ENCODE measurements around the gene MALSU1. TPM values are rescaled to one million over a fixed set of nuclear protein-coding genes. Genes with fewer than 3 reads are reported as not detected.

The MALSU1 gene
- total and polyA plus RNA-seq, 2 of the 13 experiments (the other 11 are each of a cell fraction or from before 2014, with no cell fraction given), result 72.0 to 141 TPM

DNA sequence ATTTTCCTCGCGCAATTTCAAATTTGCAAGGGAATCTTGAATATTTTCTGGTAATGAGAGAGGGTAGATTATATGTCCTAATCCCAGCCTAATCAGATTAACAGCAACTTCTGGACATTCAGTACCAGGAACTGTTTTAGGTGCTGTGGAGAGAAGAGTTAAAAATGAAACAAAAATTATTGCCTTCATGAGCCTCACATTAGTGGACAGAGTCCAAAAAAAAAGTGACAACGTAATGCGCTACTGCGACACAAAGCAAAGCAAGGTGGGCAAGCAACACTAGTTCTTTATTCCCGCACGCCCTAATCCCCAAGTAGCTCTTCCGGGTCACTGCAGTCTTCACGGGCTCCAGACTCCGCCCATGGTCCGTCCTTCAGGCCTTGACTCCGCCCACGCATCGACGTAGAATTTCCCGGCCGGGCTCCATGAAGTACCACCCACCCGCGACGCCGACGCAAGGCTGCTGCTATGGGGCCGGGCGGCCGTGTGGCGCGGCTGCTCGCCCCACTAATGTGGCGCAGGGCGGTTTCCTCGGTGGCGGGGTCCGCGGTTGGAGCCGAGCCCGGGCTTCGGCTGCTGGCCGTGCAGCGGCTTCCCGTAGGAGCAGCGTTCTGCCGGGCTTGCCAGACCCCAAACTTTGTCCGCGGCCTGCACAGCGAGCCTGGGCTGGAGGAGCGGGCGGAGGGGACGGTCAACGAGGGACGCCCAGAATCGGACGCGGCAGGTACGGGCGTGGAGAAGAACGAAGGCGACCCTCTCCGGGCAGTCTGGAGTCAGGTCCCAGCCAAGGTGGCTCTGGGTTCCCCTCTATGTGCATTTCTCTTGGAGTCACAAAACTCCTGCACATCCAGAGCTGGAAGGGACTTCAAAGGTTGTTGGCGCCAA, at the start of gene MALSU1 (continued):
- TF ChIP-seq HIVEP1 (CRISPR knock-in tag; IDR thresholded peaks at IDR 0.05) (no peak; the same call in 1 of the 2 replicates), RBM39 (IDR thresholded peaks at IDR 0.05; ENCODE audit: low read depth, low read length, poor library complexity, severe bottlenecking) (peak; percentile 78), NFIC (IDR thresholded peaks at IDR 0.05; ENCODE audit: low read length) (peak; percentile 51; the same call in 1 of the 2 replicates), ZNF205 (CRISPR knock-in tag; IDR thresholded peaks at IDR 0.05) (peak; percentile 36; the same call in 1 of the 2 replicates), REXO4 (CRISPR knock-in tag; IDR thresholded peaks at IDR 0.05; ENCODE audit: borderline replicate concordance) (no peak), ZNF496 (CRISPR knock-in tag; IDR thresholded peaks at IDR 0.05; ENCODE audit: insufficient replicate concordance) (no peak), ZFP36L1 (CRISPR knock-in tag; IDR thresholded peaks at IDR 0.05) (no peak), NR2F1 (CRISPR knock-in tag; IDR thresholded peaks at IDR 0.05) (no peak), CAMTA2 (CRISPR knock-in tag; IDR thresholded peaks at IDR 0.05; ENCODE audit: borderline replicate concordance) (no peak), PAWR (CRISPR knock-in tag; IDR thresholded peaks at IDR 0.05; ENCODE audit: borderline replicate concordance) (no peak)
- TF ChIP-seq, protein P1, sequence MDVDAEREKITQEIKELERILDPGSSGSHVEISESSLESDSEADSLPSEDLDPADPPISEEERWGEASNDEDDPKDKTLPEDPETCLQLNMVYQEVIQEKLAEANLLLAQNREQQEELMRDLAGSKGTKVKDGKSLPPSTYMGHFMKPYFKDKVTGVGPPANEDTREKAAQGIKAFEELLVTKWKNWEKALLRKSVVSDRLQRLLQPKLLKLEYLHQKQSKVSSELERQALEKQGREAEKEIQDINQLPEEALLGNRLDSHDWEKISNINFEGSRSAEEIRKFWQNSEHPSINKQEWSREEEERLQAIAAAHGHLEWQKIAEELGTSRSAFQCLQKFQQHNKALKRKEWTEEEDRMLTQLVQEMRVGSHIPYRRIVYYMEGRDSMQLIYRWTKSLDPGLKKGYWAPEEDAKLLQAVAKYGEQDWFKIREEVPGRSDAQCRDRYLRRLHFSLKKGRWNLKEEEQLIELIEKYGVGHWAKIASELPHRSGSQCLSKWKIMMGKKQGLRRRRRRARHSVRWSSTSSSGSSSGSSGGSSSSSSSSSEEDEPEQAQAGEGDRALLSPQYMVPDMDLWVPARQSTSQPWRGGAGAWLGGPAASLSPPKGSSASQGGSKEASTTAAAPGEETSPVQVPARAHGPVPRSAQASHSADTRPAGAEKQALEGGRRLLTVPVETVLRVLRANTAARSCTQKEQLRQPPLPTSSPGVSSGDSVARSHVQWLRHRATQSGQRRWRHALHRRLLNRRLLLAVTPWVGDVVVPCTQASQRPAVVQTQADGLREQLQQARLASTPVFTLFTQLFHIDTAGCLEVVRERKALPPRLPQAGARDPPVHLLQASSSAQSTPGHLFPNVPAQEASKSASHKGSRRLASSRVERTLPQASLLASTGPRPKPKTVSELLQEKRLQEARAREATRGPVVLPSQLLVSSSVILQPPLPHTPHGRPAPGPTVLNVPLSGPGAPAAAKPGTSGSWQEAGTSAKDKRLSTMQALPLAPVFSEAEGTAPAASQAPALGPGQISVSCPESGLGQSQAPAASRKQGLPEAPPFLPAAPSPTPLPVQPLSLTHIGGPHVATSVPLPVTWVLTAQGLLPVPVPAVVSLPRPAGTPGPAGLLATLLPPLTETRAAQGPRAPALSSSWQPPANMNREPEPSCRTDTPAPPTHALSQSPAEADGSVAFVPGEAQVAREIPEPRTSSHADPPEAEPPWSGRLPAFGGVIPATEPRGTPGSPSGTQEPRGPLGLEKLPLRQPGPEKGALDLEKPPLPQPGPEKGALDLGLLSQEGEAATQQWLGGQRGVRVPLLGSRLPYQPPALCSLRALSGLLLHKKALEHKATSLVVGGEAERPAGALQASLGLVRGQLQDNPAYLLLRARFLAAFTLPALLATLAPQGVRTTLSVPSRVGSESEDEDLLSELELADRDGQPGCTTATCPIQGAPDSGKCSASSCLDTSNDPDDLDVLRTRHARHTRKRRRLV (CRISPR knock-in tag; IDR thresholded peaks at IDR 0.05), result no peak; the same call in 1 of the 2 replicates
- TF ChIP-seq, protein P2, sequence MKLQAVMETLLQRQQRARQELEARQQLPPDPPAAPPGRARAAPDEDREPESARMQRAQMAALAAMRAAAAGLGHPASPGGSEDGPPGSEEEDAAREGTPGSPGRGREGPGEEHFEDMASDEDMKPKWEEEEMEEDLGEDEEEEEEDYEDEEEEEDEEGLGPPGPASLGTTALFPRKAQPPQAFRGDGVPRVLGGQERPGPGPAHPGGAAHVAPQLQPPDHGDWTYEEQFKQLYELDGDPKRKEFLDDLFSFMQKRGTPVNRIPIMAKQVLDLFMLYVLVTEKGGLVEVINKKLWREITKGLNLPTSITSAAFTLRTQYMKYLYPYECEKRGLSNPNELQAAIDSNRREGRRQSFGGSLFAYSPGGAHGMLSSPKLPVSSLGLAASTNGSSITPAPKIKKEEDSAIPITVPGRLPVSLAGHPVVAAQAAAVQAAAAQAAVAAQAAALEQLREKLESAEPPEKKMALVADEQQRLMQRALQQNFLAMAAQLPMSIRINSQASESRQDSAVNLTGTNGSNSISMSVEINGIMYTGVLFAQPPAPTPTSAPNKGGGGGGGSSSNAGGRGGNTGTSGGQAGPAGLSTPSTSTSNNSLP (IDR thresholded peaks at IDR 0.05; ENCODE audit: low read depth, low read length), result no peak
- TF ChIP-seq, protein P3, sequence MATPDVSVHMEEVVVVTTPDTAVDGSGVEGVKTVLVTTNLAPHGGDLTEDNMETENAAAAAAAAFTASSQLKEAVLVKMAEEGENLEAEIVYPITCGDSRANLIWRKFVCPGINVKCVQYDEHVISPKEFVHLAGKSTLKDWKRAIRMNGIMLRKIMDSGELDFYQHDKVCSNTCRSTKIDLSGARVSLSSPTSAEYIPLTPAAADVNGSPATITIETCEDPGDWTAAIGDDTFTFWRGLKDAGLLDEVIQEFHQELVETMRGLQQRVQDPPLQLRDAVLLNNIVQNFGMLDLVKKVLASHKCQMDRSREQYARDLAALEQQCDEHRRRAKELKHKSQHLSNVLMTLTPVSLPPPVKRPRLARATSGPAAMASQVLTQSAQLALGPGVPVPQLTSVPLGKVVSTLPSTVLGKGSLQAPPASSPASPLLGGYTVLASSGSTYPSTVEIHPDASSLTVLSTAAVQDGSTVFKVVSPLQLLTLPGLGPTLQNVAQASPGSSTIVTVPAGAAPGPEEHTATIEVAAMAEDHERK (CRISPR knock-in tag; IDR thresholded peaks at IDR 0.05; ENCODE audit: low read depth), result 0 out of 2 replicates have a peak, but pooled peaks have one; percentile 27
- TF ChIP-seq, protein P4, sequence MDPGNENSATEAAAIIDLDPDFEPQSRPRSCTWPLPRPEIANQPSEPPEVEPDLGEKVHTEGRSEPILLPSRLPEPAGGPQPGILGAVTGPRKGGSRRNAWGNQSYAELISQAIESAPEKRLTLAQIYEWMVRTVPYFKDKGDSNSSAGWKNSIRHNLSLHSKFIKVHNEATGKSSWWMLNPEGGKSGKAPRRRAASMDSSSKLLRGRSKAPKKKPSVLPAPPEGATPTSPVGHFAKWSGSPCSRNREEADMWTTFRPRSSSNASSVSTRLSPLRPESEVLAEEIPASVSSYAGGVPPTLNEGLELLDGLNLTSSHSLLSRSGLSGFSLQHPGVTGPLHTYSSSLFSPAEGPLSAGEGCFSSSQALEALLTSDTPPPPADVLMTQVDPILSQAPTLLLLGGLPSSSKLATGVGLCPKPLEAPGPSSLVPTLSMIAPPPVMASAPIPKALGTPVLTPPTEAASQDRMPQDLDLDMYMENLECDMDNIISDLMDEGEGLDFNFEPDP (CRISPR knock-in tag; conservative IDR thresholded peaks at IDR 0.05), result no peak
- TF ChIP-seq, protein P5, sequence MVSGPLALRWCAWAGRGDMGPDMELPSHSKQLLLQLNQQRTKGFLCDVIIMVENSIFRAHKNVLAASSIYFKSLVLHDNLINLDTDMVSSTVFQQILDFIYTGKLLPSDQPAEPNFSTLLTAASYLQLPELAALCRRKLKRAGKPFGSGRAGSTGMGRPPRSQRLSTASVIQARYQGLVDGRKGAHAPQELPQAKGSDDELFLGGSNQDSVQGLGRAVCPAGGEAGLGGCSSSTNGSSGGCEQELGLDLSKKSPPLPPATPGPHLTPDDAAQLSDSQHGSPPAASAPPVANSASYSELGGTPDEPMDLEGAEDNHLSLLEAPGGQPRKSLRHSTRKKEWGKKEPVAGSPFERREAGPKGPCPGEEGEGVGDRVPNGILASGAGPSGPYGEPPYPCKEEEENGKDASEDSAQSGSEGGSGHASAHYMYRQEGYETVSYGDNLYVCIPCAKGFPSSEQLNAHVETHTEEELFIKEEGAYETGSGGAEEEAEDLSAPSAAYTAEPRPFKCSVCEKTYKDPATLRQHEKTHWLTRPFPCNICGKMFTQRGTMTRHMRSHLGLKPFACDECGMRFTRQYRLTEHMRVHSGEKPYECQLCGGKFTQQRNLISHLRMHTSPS (CRISPR knock-in tag; IDR thresholded peaks at IDR 0.05; ENCODE audit: low read depth), result peak; percentile 59; the same call in 1 of the 2 replicates
